ENCODE data around the gene ZXDC. TPM values are rescaled to one million over a fixed set of nuclear protein-coding genes. Genes with fewer than 3 reads are reported as not detected.

ZXDC gene
- total and polyA plus RNA-seq, 2 donors (not counting 3 experiments of a cell fraction or from before 2014, with no cell fraction given): 15.2 to 22.6 TPM

GRCh38 chr3:126485176-126485897 is 9.6 kb upstream of the ZXDC start:
- Histone ChIP-seq H3K27ac (ENCODE audit: insufficient read depth, low read depth, low read length) (no peak overlapping the region), H3K36me3 (ENCODE audit: control insufficient read depth in 2 of 2, extremely low read depth in 1 of 2, insufficient read depth in 2 of 2, low read length in 2 of 2) (no peaks in the 10 kb centered on the region), H2AFZ (ENCODE audit: low read depth, low read length) (no peak overlapping the region), H3K4me1 (ENCODE audit: control insufficient read depth, extremely low read depth, insufficient read depth, low read length) (peaks cover 15% of the 10 kb centered on the region), H3K9me1 (replicated peaks; ENCODE audit: control insufficient read depth, extremely low read depth, insufficient read depth, low read length) (no peaks in the 10 kb centered on the region), H3K79me2 (ENCODE audit: control insufficient read depth, insufficient read depth, low read length) (no peaks in the 10 kb centered on the region), H4K20me1 (replicated peaks; ENCODE audit: control insufficient read depth, extremely low read depth, insufficient read depth, low read length) (no peaks in the 10 kb centered on the region), H3K4me2 (ENCODE audit: insufficient read depth, low read length) (no peak overlapping the region), H3K27me3 (ENCODE audit: control insufficient read depth in 2 of 2, insufficient read depth in 2 of 2, low read length in 2 of 2) (peaks cover 0 to 1% of the 10 kb centered on the region in 2 experiments), H3K9me3 (replicated peaks; ENCODE audit: control insufficient read depth, insufficient read depth, low read length) (no peaks in the 10 kb centered on the region), H3K4me3 (replicated peaks in 1 of 3; ENCODE audit: insufficient read depth in 1 of 3, low read depth in 1 of 3, low read length in 3 of 3) (no peak overlapping the region), H3K9ac (replicated peaks; ENCODE audit: extremely low read depth, insufficient read depth, low read length) (no peak overlapping the region)
- BruUV-seq (replicated peaks): no TSS peak
- no peak for FAIRE-seq
- TF ChIP-seq GATA2 (IDR thresholded peaks at IDR 0.05; ENCODE audit: insufficient read depth, insufficient read length, low read depth, low read length) (no peak), MYC (IDR thresholded peaks at IDR 0.05; ENCODE audit: low read depth, low read length) (no peak), POLR2A (IDR thresholded peaks at IDR 0.05; ENCODE audit: low read depth, low read length) (no peak), EZH2 (IDR thresholded peaks at IDR 0.05; ENCODE audit: borderline replicate concordance, low read depth, low read length, severe bottlenecking) (no peak), FOS (IDR thresholded peaks at IDR 0.05; ENCODE audit: borderline replicate concordance, insufficient read depth, low read length) (no peak), JUN (IDR thresholded peaks at IDR 0.05; ENCODE audit: borderline replicate concordance, insufficient read depth, insufficient read length, low read depth) (no peak), POLR2AphosphoS5 (IDR thresholded peaks at IDR 0.05; ENCODE audit: insufficient read depth, low read depth, low read length) (no peak), MAX (IDR thresholded peaks at IDR 0.05; ENCODE audit: insufficient read depth, insufficient read length) (no peak)
- TF ChIP-seq, protein P1, sequence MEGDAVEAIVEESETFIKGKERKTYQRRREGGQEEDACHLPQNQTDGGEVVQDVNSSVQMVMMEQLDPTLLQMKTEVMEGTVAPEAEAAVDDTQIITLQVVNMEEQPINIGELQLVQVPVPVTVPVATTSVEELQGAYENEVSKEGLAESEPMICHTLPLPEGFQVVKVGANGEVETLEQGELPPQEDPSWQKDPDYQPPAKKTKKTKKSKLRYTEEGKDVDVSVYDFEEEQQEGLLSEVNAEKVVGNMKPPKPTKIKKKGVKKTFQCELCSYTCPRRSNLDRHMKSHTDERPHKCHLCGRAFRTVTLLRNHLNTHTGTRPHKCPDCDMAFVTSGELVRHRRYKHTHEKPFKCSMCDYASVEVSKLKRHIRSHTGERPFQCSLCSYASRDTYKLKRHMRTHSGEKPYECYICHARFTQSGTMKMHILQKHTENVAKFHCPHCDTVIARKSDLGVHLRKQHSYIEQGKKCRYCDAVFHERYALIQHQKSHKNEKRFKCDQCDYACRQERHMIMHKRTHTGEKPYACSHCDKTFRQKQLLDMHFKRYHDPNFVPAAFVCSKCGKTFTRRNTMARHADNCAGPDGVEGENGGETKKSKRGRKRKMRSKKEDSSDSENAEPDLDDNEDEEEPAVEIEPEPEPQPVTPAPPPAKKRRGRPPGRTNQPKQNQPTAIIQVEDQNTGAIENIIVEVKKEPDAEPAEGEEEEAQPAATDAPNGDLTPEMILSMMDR (IDR thresholded peaks at IDR 0.05; ENCODE audit: extremely low read depth in 1 of 2, insufficient read depth in 1 of 2, low read depth in 1 of 2, low read length in 2 of 2): no peak
- DNase-seq (ENCODE audit: low read depth, low spot score): no peak
- ChIA-PET POLR2A (no interaction called here), CTCF (interaction anchor here (1.1 kb wide), 1 partner anchor 11 kb away, joined by 3 read pairs; no protein-coding TSS in a partner anchor)
- intact Hi-C loops (cut with micrococcal nuclease) (no loop called here), dilution Hi-C loops (cut with MboI; ENCODE audit: extremely low pct_ligation_motif_present, low sequenced_read_pairs) (no loop called here)

Data from endothelial cell of umbilical vein (primary cell).